Ishikawa (cell line): ENCODE measurements around the gene PRKCE.

Experiments used
- CEBPB ChIP-seq: IDR thresholded peaks from 2 replicates; pipeline ENCODE4 v1.6.1; 2012
- CREB1 ChIP-seq: IDR thresholded peaks from 2 replicates; pipeline ENCODE4 v1.6.1; 2012; ENCODE audit warnings: low read depth
- EGR1 ChIP-seq: IDR thresholded peaks from 2 replicates; pipeline ENCODE4 v1.6.1; 2012
- EP300 ChIP-seq: IDR thresholded peaks from 2 replicates; pipeline ENCODE4 v1.6.1; 2012; ENCODE audit warnings: borderline replicate concordance
- FOXM1 ChIP-seq: IDR thresholded peaks from 2 replicates; pipeline ENCODE4 v1.6.1; 2012; ENCODE audit warnings: low read depth, borderline replicate concordance
- NFIC ChIP-seq: IDR thresholded peaks from 2 replicates; pipeline ENCODE4 v1.6.1; 2012
- RAD21 ChIP-seq: IDR thresholded peaks from 2 replicates; pipeline ENCODE4 v1.6.1; 2012; ENCODE audit warnings: low read depth
- REST ChIP-seq: IDR thresholded peaks from 2 replicates; pipeline ENCODE4 v1.6.1; 2012; ENCODE audit warnings: low read depth, mild to moderate bottlenecking
- TCF12 ChIP-seq: IDR thresholded peaks from 2 replicates; pipeline ENCODE4 v1.6.1; 2012; ENCODE audit warnings: low read depth
- TEAD4 ChIP-seq: IDR thresholded peaks from 2 replicates; pipeline ENCODE4 v1.6.1; 2012
- USF1 ChIP-seq: IDR thresholded peaks from 2 replicates; pipeline ENCODE4 v1.6.1; 2012
- YY1 ChIP-seq: IDR thresholded peaks from 2 replicates; pipeline ENCODE4 v1.6.1; 2012; ENCODE audit warnings: low read depth
- ZBTB7A ChIP-seq: IDR thresholded peaks from 2 replicates; pipeline ENCODE4 v1.6.1; 2012; ENCODE audit warnings: low read depth
- TF ChIP-seq, protein P1 (sequence below): IDR thresholded peaks from 2 replicates; pipeline ENCODE4 v1.6.1; 2012

GRCh38 chr2:46142546-46143428 is 491.3 kb downstream of the PRKCE start:
- TF ChIP-seq CREB1 (no peak), YY1 (no peak), NFIC (no peak), FOXM1 (no peak), RAD21 (no peak), EP300 (no peak), USF1 (no peak), REST (no peak), TCF12 (no peak), TEAD4 (no peak), CEBPB (no peak), EGR1 (no peak), ZBTB7A (no peak)
- TF ChIP-seq, protein P1, sequence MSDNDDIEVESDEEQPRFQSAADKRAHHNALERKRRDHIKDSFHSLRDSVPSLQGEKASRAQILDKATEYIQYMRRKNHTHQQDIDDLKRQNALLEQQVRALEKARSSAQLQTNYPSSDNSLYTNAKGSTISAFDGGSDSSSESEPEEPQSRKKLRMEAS: no peak
